Tibial nerve (tissue), 4 donors: ENCODE data around the gene PTGES3. TPM values are rescaled to one million over a fixed set of nuclear protein-coding genes. Genes with fewer than 3 reads are reported as not detected.

Experiments
- DNase-seq, 2 donors: peaks; one replicate each; pipeline ENCODE4 v3.0.0-alpha.2; 2019; ENCODE audit warnings: low spot score in 2 of 2
- H3K27ac ChIP-seq, 4 donors: fragments of 200-600 bp; sonication (generic) in 3 of 4; one replicate each; pipeline ENCODE4 v1.5.1; 2017 to 2019; ENCODE audit warnings: mild to moderate bottlenecking in 1 of 4
- H3K27me3 ChIP-seq, 2 donors: fragments of 200-600 bp; sonication (generic) in 1 of 2; one replicate each; pipeline versions ENCODE4 v1.5.1 to v1.6.0; 2017 to 2019
- H3K36me3 ChIP-seq, 3 donors: fragments of 200-600 bp; sonication (generic); one replicate each; pipeline ENCODE4 v1.5.1; 2018 to 2019
- H3K4me1 ChIP-seq, 4 donors: fragments of 200-600 bp; sonication (generic) in 3 of 4; one replicate each; pipeline ENCODE4 v1.5.1; 2017 to 2019
- H3K4me3 ChIP-seq, 4 donors: fragments of 200-600 bp; sonication (generic) in 3 of 4; one replicate each; pipeline ENCODE4 v1.5.1; 2017 to 2019; ENCODE audit warnings: mild to moderate bottlenecking in 1 of 4, moderate library complexity in 1 of 4
- H3K9me3 ChIP-seq, 4 donors: fragments of 200-600 bp; sonication (generic) in 3 of 4; one replicate each; pipeline ENCODE4 v1.5.1; 2017 to 2019
- EP300 ChIP-seq, 2 donors: sonication (generic); formaldehyde crosslinking; IDR thresholded peaks; one replicate each; pipeline ENCODE4 v1.6.1; 2017; ENCODE audit warnings: antibody characterized with exemption in 2 of 2, mild to moderate bottlenecking in 1 of 2
- POLR2A ChIP-seq, 2 donors: fragments of 450-650 bp; IDR thresholded peaks; one replicate each; pipeline ENCODE4 v1.6.1; 2017; ENCODE audit warnings: antibody characterized with exemption in 2 of 2, mild to moderate bottlenecking in 2 of 2, moderate library complexity in 2 of 2
- WGBS, 2 donors: methylation state at CpG; one replicate each; pipeline ENCODE4 v1.1.5; 2018; 5-methylcytosine and 5-hydroxymethylcytosine counted together
- total RNA-seq, 4 donors: library from RNA; depleted of rRNA; stranded (reverse); fragments of >200 nt; gene quantifications; one replicate each; pipeline ENCODE4 v1.1.0, GENCODE V29; 2016
- TF ChIP-seq, protein P1 (sequence below), 5 experiments: fragments of 200-600 bp in 3 of 5; fragments of 450-650 bp in 2 of 5; sonication (generic) in 3 of 5; IDR thresholded peaks; one replicate each; pipeline ENCODE4 v1.5.1; 2016 to 2019; ENCODE audit warnings: antibody characterized with exemption in 5 of 5, mild to moderate bottlenecking in 3 of 5, moderate library complexity in 2 of 5

The PTGES3 gene
- total RNA-seq, 4 donors from 2014 or later, result 71.0 to 84.0 (median 77.2) TPM

DNA sequence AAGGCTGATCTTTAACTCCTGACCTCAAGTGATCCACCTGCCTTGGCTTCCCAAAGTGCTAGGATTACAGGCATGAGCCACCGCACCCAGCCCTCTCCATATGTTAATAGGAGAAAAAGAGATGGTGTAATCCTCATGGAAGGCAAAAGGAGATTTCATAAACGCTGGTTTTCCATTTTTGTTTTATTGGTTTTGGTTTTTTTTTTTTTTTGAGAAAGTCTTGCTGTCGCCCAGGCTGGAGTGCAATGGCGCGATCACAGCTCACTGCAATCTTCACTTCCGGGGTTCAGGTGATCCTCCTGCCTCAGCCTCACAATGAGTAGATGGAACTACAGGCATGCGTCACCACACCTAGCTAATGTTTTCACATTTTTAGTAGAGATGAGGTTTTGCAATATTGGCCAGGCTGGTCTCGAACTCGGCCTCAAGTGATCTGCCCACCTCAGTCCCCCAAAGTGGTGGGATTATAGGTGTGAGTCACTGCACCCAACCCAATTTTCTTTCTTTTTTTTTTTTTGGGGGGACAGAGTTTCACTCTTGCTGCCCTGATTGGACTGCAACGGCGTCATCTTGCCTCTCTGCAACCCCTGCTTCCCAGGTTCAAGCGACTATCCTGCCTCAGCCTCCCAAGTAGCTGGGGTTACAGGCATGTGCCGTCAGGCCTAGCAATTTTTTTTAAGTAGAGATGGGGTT is 8.1 kb downstream of the PTGES3 start:
- Histone ChIP-seq H3K4me3 (no peak overlapping the region), H3K27me3 (no peaks in the 10 kb centered on the region), H3K27ac (no peak overlapping the region), H3K9me3 (no peaks in the 10 kb centered on the region), H3K36me3 (peaks cover 0 to 12% (median 0%) of the 10 kb centered on the region in 3 donors), H3K4me1 (peaks cover 0 to 88% (median 19%) of the 10 kb centered on the region in 4 donors)
- WGBS, 2 donors, result 89 to 93% methylated on average over 13 of the region's 13 CpGs
- DNase-seq, result no peak
- TF ChIP-seq POLR2A (IDR thresholded peaks at IDR 0.05) (no peak), EP300 (IDR thresholded peaks at IDR 0.05) (no peak)
- TF ChIP-seq, protein P1, sequence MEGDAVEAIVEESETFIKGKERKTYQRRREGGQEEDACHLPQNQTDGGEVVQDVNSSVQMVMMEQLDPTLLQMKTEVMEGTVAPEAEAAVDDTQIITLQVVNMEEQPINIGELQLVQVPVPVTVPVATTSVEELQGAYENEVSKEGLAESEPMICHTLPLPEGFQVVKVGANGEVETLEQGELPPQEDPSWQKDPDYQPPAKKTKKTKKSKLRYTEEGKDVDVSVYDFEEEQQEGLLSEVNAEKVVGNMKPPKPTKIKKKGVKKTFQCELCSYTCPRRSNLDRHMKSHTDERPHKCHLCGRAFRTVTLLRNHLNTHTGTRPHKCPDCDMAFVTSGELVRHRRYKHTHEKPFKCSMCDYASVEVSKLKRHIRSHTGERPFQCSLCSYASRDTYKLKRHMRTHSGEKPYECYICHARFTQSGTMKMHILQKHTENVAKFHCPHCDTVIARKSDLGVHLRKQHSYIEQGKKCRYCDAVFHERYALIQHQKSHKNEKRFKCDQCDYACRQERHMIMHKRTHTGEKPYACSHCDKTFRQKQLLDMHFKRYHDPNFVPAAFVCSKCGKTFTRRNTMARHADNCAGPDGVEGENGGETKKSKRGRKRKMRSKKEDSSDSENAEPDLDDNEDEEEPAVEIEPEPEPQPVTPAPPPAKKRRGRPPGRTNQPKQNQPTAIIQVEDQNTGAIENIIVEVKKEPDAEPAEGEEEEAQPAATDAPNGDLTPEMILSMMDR (IDR thresholded peaks at IDR 0.05), result no peak

DNA sequence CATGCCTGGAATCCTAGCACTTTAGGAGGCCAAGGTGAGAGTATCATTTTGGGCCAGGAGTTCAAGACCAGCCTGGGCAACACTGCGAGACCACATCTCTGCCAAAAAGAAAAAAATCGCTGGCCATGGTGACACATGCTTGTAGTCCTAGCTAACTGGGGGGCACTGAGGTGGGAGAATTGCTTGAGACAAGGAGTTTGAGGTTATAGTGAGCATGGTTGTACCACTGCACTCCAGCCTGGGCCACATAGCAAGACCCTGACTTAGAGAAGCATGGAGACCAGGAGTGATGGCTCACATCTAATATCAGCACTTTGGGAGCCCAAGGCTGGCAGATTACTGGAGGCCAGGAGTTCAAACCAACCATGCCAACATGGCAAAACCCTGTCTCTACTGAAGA is 9.2 kb downstream of the PTGES3 start:
- DNase-seq, result no peak
- Histone ChIP-seq H3K4me3 (no peak overlapping the region), H3K27ac (no peak overlapping the region), H3K9me3 (no peaks in the 10 kb centered on the region), H3K36me3 (peaks cover 0 to 13% (median 0%) of the 10 kb centered on the region in 3 donors), H3K27me3 (no peaks in the 10 kb centered on the region), H3K4me1 (peaks cover 0 to 77% (median 15%) of the 10 kb centered on the region in 4 donors)
- TF ChIP-seq POLR2A (IDR thresholded peaks at IDR 0.05) (no peak), EP300 (IDR thresholded peaks at IDR 0.05) (no peak)
- TF ChIP-seq, protein P1 (IDR thresholded peaks at IDR 0.05), result no peak
- WGBS, 2 donors, result 56 to 74% methylated on average over 2 of the region's 2 CpGs

DNA sequence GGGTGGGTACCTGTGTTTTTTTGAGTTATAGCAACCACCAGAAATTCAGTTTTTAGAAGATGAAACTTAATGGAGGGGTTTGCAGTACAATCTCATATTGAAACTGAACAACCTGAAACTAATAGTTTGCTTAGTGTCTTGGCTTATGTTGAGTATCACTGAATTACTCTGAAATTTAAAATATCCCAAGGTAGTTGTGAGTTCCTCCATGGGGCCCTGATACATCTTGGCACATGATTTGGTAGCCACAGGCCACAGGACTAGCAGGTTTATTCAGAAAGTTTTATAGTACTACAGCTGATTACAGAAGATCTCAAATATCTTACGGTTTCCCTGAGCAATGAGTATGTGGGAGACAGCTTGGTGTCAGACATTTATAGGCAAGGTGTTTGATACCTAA is 10.4 kb downstream of the PTGES3 start:
- H3K9me3 ChIP-seq, result no peaks in the 10 kb centered on the region
- no peaks in the 10 kb centered on the region for H3K27me3 ChIP-seq
- H3K27ac ChIP-seq, result no peak overlapping the region
- 69 to 89% methylated on average over 1 of the region's 1 CpG for WGBS, 2 donors
- H3K4me3 ChIP-seq, result no peak overlapping the region
- TF ChIP-seq POLR2A (IDR thresholded peaks at IDR 0.05) (no peak), EP300 (IDR thresholded peaks at IDR 0.05) (no peak)
- TF ChIP-seq, protein P1 (IDR thresholded peaks at IDR 0.05), result no peak
- no peak for DNase-seq
- H3K4me1 ChIP-seq, result peaks cover 0 to 72% (median 18%) of the 10 kb centered on the region in 4 donors
- H3K36me3 ChIP-seq, result peaks cover 0 to 15% (median 0%) of the 10 kb centered on the region in 3 donors

DNA sequence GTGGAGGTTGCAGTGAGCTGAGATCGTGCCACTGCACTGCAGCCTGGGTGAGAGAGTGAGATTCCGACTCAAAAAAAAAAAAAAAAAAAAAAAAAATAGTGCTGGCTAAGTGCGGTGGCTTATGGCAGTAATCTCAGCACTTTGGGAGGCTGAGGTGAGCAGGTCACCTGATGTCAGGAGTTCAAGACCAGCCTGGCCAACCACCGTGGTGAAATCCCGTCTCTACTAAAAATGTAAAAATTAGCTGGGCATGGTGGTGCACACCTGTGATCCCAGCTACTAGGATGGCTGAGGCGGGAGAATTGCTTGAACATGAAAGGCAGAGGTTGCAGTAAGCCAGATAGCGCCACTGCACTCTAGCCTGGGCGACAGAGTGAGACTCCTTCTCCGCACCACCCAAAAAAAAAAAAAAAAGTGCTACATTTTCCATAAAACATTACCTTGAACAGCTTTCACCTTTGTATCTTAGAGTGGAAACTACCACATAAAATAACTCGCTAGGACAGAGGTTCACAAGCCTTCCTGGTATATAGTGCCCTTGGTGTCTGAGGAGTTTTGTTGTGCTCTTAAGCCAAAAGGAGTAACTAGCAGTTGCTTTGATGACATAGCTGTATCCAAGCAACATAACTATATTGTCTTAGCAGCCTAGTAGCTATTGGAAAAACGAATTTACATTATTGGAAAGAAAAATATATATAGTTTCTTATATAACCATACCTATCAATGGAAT is 11.1 kb downstream of the PTGES3 start:
- DNase-seq, result no peak
- H3K4me3 ChIP-seq, result no peak overlapping the region
- peaks cover 0 to 20% (median 0%) of the 10 kb centered on the region in 3 donors for H3K36me3 ChIP-seq
- H3K9me3 ChIP-seq, result no peaks in the 10 kb centered on the region
- WGBS, 2 donors, result 75 to 82% methylated on average over 11 of the region's 11 CpGs
- no peak overlapping the region for H3K27ac ChIP-seq
- H3K27me3 ChIP-seq, result no peaks in the 10 kb centered on the region
- peaks cover 0 to 72% (median 17%) of the 10 kb centered on the region in 4 donors for H3K4me1 ChIP-seq
- TF ChIP-seq POLR2A (IDR thresholded peaks at IDR 0.05) (no peak), EP300 (IDR thresholded peaks at IDR 0.05) (no peak)
- TF ChIP-seq, protein P1 (IDR thresholded peaks at IDR 0.05), result no peak

DNA sequence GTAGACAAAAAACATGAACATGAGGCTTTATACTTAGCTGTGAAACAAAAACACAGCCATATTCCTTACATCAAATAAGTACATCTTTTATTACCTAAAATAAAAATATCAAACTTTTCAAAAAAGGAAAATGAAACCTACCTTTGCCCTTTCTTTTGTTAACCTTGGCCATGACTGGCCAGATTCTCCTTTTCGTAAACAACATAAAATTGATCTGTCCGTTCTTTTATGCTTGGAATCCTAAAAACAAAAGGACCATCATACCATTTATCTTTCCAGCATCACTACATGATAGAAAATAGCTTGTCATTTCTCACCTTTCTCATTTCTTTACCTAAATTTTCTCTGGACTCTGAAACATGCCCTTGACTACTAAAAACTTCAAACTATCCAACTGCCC is 16.5 kb downstream of the PTGES3 start:
- Histone ChIP-seq H3K27ac (no peak overlapping the region), H3K27me3 (no peaks in the 10 kb centered on the region), H3K36me3 (peaks cover 10 to 60% (median 24%) of the 10 kb centered on the region in 3 donors), H3K9me3 (no peaks in the 10 kb centered on the region), H3K4me1 (peaks cover 0 to 37% (median 4%) of the 10 kb centered on the region in 4 donors), H3K4me3 (no peak overlapping the region)
- TF ChIP-seq, protein P1 (IDR thresholded peaks at IDR 0.05), result no peak
- TF ChIP-seq POLR2A (IDR thresholded peaks at IDR 0.05) (no peak), EP300 (IDR thresholded peaks at IDR 0.05) (no peak)
- no peak for DNase-seq
- WGBS, 2 donors, result 74 to 79% methylated on average over 2 of the region's 2 CpGs
